ENCODE results near the gene NT5DC2.

DNA sequence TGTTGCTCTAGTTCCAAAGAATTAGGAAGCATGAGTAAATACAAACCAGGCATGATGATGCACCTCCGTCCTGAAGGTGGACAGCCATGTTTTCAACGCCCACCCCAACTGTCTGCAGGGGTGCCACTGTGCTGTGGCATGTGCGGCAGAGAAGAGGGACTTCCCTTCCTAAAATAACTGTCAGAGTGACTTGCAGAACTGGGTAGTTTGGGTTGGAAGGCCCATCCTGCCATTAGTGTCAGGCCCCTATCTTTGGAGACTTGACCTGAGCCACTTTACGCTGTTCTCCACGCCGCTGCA is 55.9 kb downstream of the NT5DC2 start:
- TF ChIP-seq CTCF (conservative IDR thresholded peaks at IDR 0.05) (no peak), EZH2 (IDR thresholded peaks at IDR 0.05; ENCODE audit: low read depth) (no peak)

Measured in PC-9 (cell line).